Adipose tissue (tissue), 3 donors: ENCODE data around the gene KRTAP1-5. TPM values are rescaled to one million over a fixed set of nuclear protein-coding genes. Genes with fewer than 3 reads are reported as not detected.
"Not testable (repeated sequence)": the region's sequence is repeated elsewhere in the genome, so short reads cannot be mapped to it uniquely, and the experiment has no call there.

Experiments
- H3K27ac ChIP-seq: one replicate; pipeline ENCODE4 v1.5.1; 2013; ENCODE audit warnings: low read depth, low read length
- WGBS, 3 donors: extraction: QIAGEN DNeasy Blood & Tissue Kit; methylation state at CpG; one replicate each; pipeline ENCODE4 v1.1.7; 2013; 5-methylcytosine and 5-hydroxymethylcytosine counted together
- polyA plus RNA-seq, 3 donors: library from polyadenylated mRNA; stranded (reverse); fragments of 200-250 nt; gene quantifications; one replicate each; pipeline ENCODE4 v1.2.3, GENCODE V29; 2013
- donor health status: healthy with polysubstance abuse.
- donor health status: Bipolar disorder and iron deficiency.
- donor health status: healthy.

Gene KRTAP1-5, protein sequence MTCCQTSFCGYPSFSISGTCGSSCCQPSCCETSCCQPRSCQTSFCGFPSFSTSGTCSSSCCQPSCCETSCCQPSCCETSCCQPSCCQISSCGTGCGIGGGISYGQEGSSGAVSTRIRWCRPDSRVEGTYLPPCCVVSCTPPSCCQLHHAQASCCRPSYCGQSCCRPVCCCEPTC
- under 1 TPM in 1 of 3 donors, not detected in 2; 0.07 TPM for polyA plus RNA-seq

- WGBS, 3 donors, result 62 to 83% (median 81%) methylated on average over 9 of the region's 9 CpGs
- no peak within 1 kb of the TSS for H3K27ac ChIP-seq
Observed at GRCh38 chr17:41026715-41027471, at the start of gene KRTAP1-5. Gene KRTAP1-5, minus strand, starts transcription at chr17:41027208. Its CDS starts 53 bp downstream, at chr17:41027155.

DNA sequence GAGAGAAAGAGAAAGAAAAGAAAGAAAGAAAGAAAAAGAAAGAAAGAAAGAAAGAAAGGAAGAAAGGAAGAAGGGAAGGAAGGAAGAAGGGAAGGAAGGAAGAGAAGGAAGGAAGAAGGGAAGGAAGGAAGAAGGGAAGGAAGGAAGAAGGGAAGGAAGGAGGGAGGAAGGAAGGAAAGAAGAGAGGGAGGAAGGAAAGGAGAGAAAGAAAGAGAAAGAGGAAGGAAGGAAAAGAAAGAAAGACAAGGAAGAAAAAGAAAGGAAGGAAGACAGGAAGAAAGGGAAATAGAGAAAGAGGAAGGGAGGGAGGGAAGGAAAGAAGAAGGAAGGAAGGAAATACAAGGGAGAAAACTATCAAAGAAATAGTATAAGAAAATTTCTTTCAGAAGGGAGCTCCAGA, 49.8 kb upstream of the KRTAP1-5 start:
- H3K27ac ChIP-seq, result no peak overlapping the region

GRCh38 chr17:41073676-41074075, 46.7 kb upstream of the KRTAP1-5 start:
- 83 to 91% (median 87%) methylated on average over 2 of the region's 2 CpGs for whole genome bisulfite sequencing, 3 donors
- H3K27ac ChIP-seq, result no peak overlapping the region

DNA sequence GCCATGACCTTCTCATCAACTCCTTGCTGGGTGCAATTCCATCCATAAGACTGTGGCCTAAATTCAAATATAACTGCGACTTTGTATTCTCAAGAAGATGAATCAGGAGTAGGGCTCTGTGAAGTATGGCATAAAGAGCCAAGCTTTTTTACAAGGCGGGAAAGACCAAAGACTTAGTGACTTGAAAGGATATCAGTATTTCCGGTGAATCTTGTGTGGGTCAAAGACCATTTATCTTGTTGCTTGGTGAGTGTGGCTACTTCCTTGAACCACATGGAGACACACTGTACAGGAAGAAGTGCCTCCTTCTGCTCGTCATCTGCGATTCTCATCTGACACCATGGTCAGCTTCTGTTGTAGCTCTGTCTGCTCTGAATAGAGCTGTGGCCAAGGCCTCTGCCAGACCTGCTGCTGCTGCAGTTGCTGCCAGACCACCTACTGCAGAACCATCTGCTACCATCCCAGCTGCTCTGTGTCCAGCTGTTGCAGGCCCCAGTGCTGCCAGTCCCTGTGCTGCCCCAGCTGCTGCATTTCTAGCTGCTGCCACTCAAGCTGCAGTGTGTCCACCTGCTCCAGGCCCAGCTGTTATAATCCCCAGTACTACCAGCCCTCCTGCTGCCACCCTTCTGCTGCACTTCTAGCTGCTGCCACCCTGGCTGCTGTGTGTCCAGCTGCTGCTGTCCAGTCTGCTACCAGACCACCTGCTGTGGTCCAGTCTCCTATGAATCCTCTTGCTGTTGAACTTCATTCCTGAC, 44.8 kb upstream of the KRTAP1-5 start:
- 83 to 88% (median 84%) methylated on average over 5 of the region's 5 CpGs for WGBS, 3 donors
- H3K27ac ChIP-seq, result no peak overlapping the region

GRCh38 chr17:41069031-41069430, 42.0 kb upstream of the KRTAP1-5 start:
- WGBS, 3 donors, result 54 to 81% (median 61%) methylated on average over 3 of the region's 3 CpGs
- no peak overlapping the region for H3K27ac ChIP-seq

GRCh38 chr17:41067281-41067680, 40.3 kb upstream of the KRTAP1-5 start:
- no peak overlapping the region for H3K27ac ChIP-seq

- 85 to 91% (median 90%) methylated on average over 5 to 6 of the region's 6 CpGs for WGBS, 3 donors
- no peak within 1 kb of the TSS for H3K27ac ChIP-seq
Observed at GRCh38 chr17:41065829-41066624, 39.0 kb upstream of the KRTAP1-5 start, which contains the start of gene KRTAP2-4. Gene KRTAP2-4, minus strand, starts transcription at chr17:41065879. Its CDS starts 34 bp downstream, at chr17:41065845.

DNA sequence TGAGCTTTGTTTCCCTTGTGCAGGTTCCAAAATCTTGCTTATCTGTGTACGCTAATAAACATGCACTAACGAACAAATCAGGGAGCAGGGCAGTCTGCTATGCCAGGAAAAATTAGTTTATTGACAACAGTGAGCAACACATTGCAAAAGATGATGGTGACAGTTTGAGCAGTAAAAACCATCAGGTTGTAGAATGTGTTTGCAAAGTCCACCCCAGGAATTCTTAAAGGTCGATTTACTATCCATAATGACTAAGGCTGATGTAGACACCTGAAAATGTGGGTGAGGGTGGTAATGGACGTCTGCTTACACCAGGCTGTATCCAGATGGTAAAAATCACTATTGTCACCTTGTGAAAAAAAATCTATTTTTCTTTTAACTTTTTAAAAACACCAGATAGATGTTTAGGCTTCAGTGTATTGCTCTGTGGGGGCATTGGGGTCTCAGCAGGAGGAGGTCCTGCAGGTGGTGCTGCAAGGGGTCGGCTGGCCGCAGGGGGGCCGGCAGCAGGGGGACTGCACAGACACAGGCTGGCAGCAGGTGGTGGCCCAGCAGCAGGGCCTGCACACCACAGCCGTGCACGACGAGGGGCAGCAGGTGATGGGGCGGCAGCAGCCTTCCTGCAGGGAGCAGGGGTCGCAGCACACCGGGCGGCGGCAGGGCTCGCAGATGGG, 38.1 kb upstream of the KRTAP1-5 start:
- not testable (repeated sequence) for H3K27ac ChIP-seq
- 64 to 72% (median 67%) methylated on average over 6 to 7 of the region's 16 CpGs for WGBS, 3 donors

- WGBS, 3 donors, result 67 to 85% (median 79%) methylated on average over 1 of the region's 1 CpG
- no peak overlapping the region for H3K27ac ChIP-seq
Observed at GRCh38 chr17:41064301-41064700, 37.3 kb upstream of the KRTAP1-5 start.

- WGBS, 3 donors, result 71 to 87% (median 86%) methylated on average over 4 of the region's 4 CpGs
- H3K27ac ChIP-seq, result no peak overlapping the region
Observed at GRCh38 chr17:41063449-41063848, 36.4 kb upstream of the KRTAP1-5 start.

DNA sequence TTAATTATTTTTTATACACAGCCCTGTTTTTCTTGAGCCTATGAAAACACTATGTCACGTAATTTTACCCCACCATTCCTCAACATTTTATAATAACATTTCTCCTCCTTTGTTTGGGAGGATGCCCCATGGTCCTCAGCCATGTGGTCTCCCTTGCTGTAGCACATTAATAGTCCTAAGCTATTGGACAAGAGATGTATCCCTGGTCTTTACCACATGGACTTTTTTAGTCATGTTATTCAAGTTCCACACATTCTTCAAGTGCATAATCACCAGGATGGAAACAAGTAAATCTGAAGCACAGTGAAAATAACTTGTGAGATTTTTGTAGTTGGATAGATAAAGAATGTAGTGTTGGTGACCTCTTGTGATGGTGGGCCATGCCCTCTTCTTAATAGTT, 35.0 kb upstream of the KRTAP1-5 start:
- WGBS, 3 donors, result 64 to 65% (median 64%) methylated on average over 1 of the region's 1 CpG
- no peak overlapping the region for H3K27ac ChIP-seq

DNA sequence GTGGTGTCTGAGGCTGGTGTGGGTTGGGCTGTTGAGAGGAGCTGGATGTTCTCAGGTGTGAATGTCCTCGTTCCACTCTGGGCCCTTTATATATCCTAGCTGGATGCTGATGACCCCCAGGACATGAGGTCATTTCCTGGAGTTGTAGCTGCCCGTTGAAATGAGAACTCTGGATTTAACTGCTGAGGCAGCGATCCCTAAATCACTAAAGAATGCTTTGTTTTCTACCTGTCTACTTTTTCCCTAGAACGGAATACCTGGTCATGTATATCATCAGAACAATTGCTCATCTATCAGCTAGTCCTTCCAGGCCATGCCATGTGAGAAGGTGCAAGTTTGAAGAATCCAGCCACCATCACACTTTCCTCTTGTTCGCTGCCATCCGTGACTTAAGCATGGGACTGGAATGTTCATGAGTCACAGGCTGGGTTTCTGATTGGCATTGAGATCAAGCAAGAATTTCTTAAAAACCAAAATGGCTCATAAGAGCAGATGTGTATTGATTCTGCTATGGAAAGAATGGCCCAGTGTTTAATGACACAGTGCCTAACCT, 33.1 kb upstream of the KRTAP1-5 start, which contains the start of gene KRTAP2-3:
TSS of gene KRTAP2-3 (minus strand) at position 63 of the 553 bp plus-strand sequence. CDS start 64 bp downstream, outside the sequence.
- 54 to 72% (median 63%) methylated on average over 6 of the region's 6 CpGs for WGBS, 3 donors
- no peak within 1 kb of the TSS for H3K27ac ChIP-seq

GRCh38 chr17:41059276-41060051, 32.5 kb upstream of the KRTAP1-5 start:
- not testable (repeated sequence) for H3K27ac ChIP-seq
- WGBS, 3 donors, result 16 to 40% (median 38%) methylated on average over 9 to 10 of the region's 31 CpGs

- no peak overlapping the region for H3K27ac ChIP-seq
- WGBS, 3 donors, result 78 to 92% (median 87%) methylated on average over 5 of the region's 5 CpGs
Observed at GRCh38 chr17:41058741-41059140, 31.7 kb upstream of the KRTAP1-5 start.

- no peak overlapping the region for H3K27ac ChIP-seq
- WGBS, 3 donors, result 91 to 97% (median 97%) methylated on average over 1 of the region's 1 CpG
Observed at GRCh38 chr17:41057547-41057946, 30.5 kb upstream of the KRTAP1-5 start.

- WGBS, 3 donors, result 18 to 56% (median 56%) methylated on average over 1 of the region's 6 CpGs
- not testable (repeated sequence) for H3K27ac ChIP-seq
Observed at GRCh38 chr17:41055130-41055529, 28.1 kb upstream of the KRTAP1-5 start, which contains the start of gene KRTAP2-2. Gene KRTAP2-2, minus strand, starts transcription at chr17:41055230. Its CDS starts 19 bp downstream, at chr17:41055211.

GRCh38 chr17:41054556-41054955, 27.5 kb upstream of the KRTAP1-5 start:
- not testable (repeated sequence) for H3K27ac ChIP-seq
- WGBS, 3 donors, result 69 to 79% (median 77%) methylated on average over 6 to 7 of the region's 9 CpGs
